HepG2 (cell line): Measurements from ENCODE around the gene TTC31. TPM values are rescaled to one million over a fixed set of nuclear protein-coding genes. Genes with fewer than 3 reads are reported as not detected.

Experiments
- ATAC-seq: fragments of 200-7000 bp; cut with Tn5 transposase; 3 replicates; pipeline ENCODE4 v1.9.1; 2020; ENCODE audit warnings: mild to moderate bottlenecking, moderate library complexity
- BruUV-seq: library from RNA; stranded (reverse); fragments of 400-500 nt; replicated peaks from 2 replicates; lab custom pipeline; 2021; lab: Mats Ljungman, UMichigan
- CTCF ChIA-PET: fragments of 300-600 bp; formaldehyde crosslinking; extraction: SDS; loops from one replicate; lab custom pipeline; 2021; ENCODE audit warnings: low total read pairs, inconsistent platforms, low intra/inter-chr PET ratio; lab: Yijun Ruan, JAX
- POLR2A ChIA-PET: fragments of 350-600 bp; sonication (Branson Sonifier 250); formaldehyde crosslinking; loops from one replicate; lab custom pipeline; 2020; ENCODE audit warnings: antibody characterized with exemption, inconsistent platforms; lab: Yijun Ruan, JAX
- DNase-seq: peaks from one replicate; pipeline ENCODE4 v3.0.0-alpha.2; 2015; ENCODE audit warnings: low spot score
- FAIRE-seq: peaks from 3 replicates; lab custom pipeline; 2011; peaks lifted over from hg19 to GRCh38; lab: Jason Lieb, UNC
- H2AFZ ChIP-seq: one replicate; pipeline ENCODE4 v1.6.1; 2011; ENCODE audit warnings: low read length, inconsistent platforms
- H3K27ac ChIP-seq: fragments of 300-600 bp; 3 replicates; pipeline ENCODE4 v1.8.0; 2011; ENCODE audit warnings: mixed run types, mild to moderate bottlenecking, mixed read lengths, low read length, inconsistent platforms; ENCODE audit not compliant: insufficient read depth; ENCODE audit errors: extremely low read length
- H3K27me3 ChIP-seq, 2 experiments: fragments of 200-600 bp in 1 of 2; 2 replicates in 1 of 2; 3 replicates in 1 of 2; pipeline versions ENCODE4 v1.6.0 to v1.8.0; 2011; ENCODE audit warnings: low read length in 2 of 2, mild to moderate bottlenecking in 2 of 2, moderate library complexity in 2 of 2, inconsistent platforms in 1 of 2; ENCODE audit not compliant: insufficient read depth in 2 of 2, control insufficient read depth in 1 of 2
- H3K36me3 ChIP-seq, 2 experiments: fragments of 200-600 bp in 1 of 2; replicated peaks in 1 of 2; 2 replicates in 1 of 2; 3 replicates in 1 of 2; pipeline versions ENCODE4 v1.5.1 to v1.8.0; 2011; ENCODE audit warnings: low read length in 2 of 2, inconsistent platforms in 1 of 2; ENCODE audit not compliant: insufficient read depth in 2 of 2, control insufficient read depth in 1 of 2
- H3K4me1 ChIP-seq: 2 replicates; pipeline ENCODE4 v1.5.1; 2012; ENCODE audit warnings: low read length, inconsistent platforms; ENCODE audit not compliant: insufficient read depth
- H3K4me2 ChIP-seq: 2 replicates; pipeline ENCODE4 v1.6.0; 2011; ENCODE audit warnings: low read depth, low read length, inconsistent platforms
- H3K4me3 ChIP-seq, 3 experiments: fragments of 200-600 bp in 1 of 3; sonication (generic), shearing (Covaris generic) in 1 of 3; replicated peaks in 1 of 3; 2 replicates each; pipeline ENCODE4 v1.5.1; 2011 to 2016; ENCODE audit warnings: low read length in 3 of 3, inconsistent platforms in 2 of 3, low read depth in 2 of 3, mild to moderate bottlenecking in 2 of 3, control low read depth in 1 of 3, mixed read lengths in 1 of 3; ENCODE audit not compliant: insufficient read depth in 1 of 3
- H3K79me2 ChIP-seq: one replicate; pipeline ENCODE4 v1.6.1; 2011; ENCODE audit warnings: low read length, inconsistent platforms; ENCODE audit not compliant: insufficient read depth
- H3K9ac ChIP-seq: 2 replicates; pipeline ENCODE4 v1.6.0; 2011; ENCODE audit warnings: mild to moderate bottlenecking, low read depth, low read length, inconsistent platforms; ENCODE audit not compliant: insufficient read depth
- H3K9me3 ChIP-seq: 2 replicates; pipeline ENCODE4 v1.5.1; 2012; ENCODE audit warnings: mild to moderate bottlenecking, low read length
- H4K20me1 ChIP-seq: 2 replicates; pipeline ENCODE4 v1.6.0; 2011; ENCODE audit warnings: inconsistent platforms, mild to moderate bottlenecking, low read length, moderate library complexity; ENCODE audit not compliant: insufficient read depth
- ADNP ChIP-seq: sonication (generic); formaldehyde crosslinking; IDR thresholded peaks from 2 replicates; pipeline ENCODE4 v1.4.0; 2020; ENCODE audit warnings: missing genetic modification reagents
- HNRNPL ChIP-seq: fragments of 200-400 bp; formaldehyde crosslinking; IDR thresholded peaks from 2 replicates; pipeline ENCODE4 v1.6.1; 2017; ENCODE audit warnings: mild to moderate bottlenecking, low read depth, low read length
- ISL2 ChIP-seq: sonication (generic); formaldehyde crosslinking; IDR thresholded peaks from 2 replicates; pipeline ENCODE4 v1.5.0; 2020; ENCODE audit warnings: missing genetic modification reagents
- NR0B2 ChIP-seq: sonication (generic); formaldehyde crosslinking; IDR thresholded peaks from 2 replicates; pipeline ENCODE4 v1.4.0; 2020; ENCODE audit warnings: mild to moderate bottlenecking, missing genetic modification reagents
- NR3C1 ChIP-seq: sonication (generic); formaldehyde crosslinking; IDR thresholded peaks from 2 replicates; pipeline ENCODE4 v1.4.0; 2020; ENCODE audit warnings: missing genetic modification reagents
- SP5 ChIP-seq: IDR thresholded peaks from 2 replicates; pipeline ENCODE4 v1.6.1; 2016; ENCODE audit warnings: low read depth, borderline replicate concordance
- TEAD2 ChIP-seq: sonication (generic); formaldehyde crosslinking; IDR thresholded peaks from 2 replicates; pipeline ENCODE4 v1.9.0; 2021; ENCODE audit warnings: missing genetic modification reagents
- ZBTB7A ChIP-seq: sonication (generic); formaldehyde crosslinking; IDR thresholded peaks from 2 replicates; pipeline ENCODE4 v1.8.0; 2022; ENCODE audit warnings: mild to moderate bottlenecking, missing genetic modification reagents
- ZC3H4 ChIP-seq: sonication (generic); formaldehyde crosslinking; IDR thresholded peaks from 2 replicates; pipeline ENCODE4 v1.4.0; 2020; ENCODE audit warnings: missing genetic modification reagents, borderline replicate concordance
- ZNF317 ChIP-seq: sonication (generic); formaldehyde crosslinking; IDR thresholded peaks from 2 replicates; pipeline ENCODE4 v1.5.0; 2020; ENCODE audit warnings: mild to moderate bottlenecking, missing genetic modification reagents
- WGBS: methylation state at CpG from one replicate; pipeline ENCODE4 v1.1.6; 2017; ENCODE audit warnings: low lambda C conversion rate; 5-methylcytosine and 5-hydroxymethylcytosine counted together
- in situ Hi-C: cut with HindIII; loops from 2 replicates; pipeline ENCODE4 v1.10.0; 2017; ENCODE audit warnings: low pct_unique_long_range_greater_than_20kb; ENCODE audit not compliant: extremely low pct_ligation_motif_present
- intact Hi-C: fragments of 100-400 bp; cut with micrococcal nuclease; formaldehyde crosslinking; loops from one replicate; pipeline ENCODE4 v1.10.0; 2022; ENCODE audit not compliant: unreplicated experiment
- polyA plus RNA-seq, 8 experiments: library from polyadenylated mRNA; depleted of rRNA in 3 of 8; stranded (reverse) in 7 of 8; unstranded in 1 of 8; fragments of >200 nt; fragmentation: Illumina TruSeq in 4 of 8; extraction: Trizol in 4 of 8; gene quantifications; 2 replicates each; pipeline versions ENCODE4 v1.2.1 to v1.2.3, GENCODE V29; 2011 to 2016; ENCODE audit warnings: low read depth in 4 of 8, missing spikeins in 1 of 8, mixed read lengths in 1 of 8; ENCODE audit not compliant: insufficient read depth in 1 of 8
- total RNA-seq, 5 experiments: library from RNA; depleted of rRNA; stranded (reverse); fragments of >200 nt; fragmentation: Illumina TruSeq; extraction: Trizol; gene quantifications; 2 replicates each; pipeline ENCODE4 v1.2.3, GENCODE V29; 2016; ENCODE audit warnings: low read depth in 1 of 5
- TF ChIP-seq, protein P1 (sequence below): IDR thresholded peaks from 2 replicates; pipeline ENCODE4 v1.6.1; 2016
- TF ChIP-seq, protein P2 (sequence below): sonication (generic); formaldehyde crosslinking; IDR thresholded peaks from 2 replicates; pipeline ENCODE4 v1.4.0; 2020; ENCODE audit warnings: mild to moderate bottlenecking, missing genetic modification reagents

Gene TTC31
- total and polyA plus RNA-seq, 2 of the 13 experiments (the other 11 are each of a cell fraction or from before 2014, with no cell fraction given), result 28.3 to 39.5 TPM

DNA sequence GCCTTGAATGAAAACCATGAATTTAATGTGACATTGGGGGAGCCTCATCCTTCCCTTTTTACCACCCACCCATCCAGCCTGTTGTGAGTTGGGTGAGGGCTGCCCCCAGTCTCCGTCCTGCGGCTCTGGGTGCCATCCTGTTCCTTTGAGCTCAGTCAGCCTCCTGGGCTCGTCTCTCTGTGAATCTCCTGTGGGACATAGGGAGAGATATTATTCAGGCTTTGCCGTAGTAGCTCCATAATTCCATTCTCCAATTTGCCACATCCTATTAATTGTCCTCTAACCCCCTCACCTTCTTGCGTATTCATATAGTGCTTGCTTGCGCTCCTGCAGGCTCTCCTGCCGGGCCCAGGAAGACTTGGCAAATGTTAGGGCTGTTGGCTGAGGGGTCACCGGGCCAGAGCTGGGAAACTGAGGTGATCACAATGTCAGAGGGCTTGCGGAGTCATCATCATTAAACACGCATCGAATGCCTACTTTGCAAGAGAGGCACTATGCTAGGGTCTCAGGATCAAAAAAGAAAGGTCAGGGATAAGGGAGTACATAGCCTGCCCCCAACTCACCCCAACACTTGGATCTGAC lies 43.9 kb downstream of the TTC31 start:
- POLR2A ChIA-PET, result interaction anchor here (0.6 to 5.4 kb wide), 20 partner anchors 9 to 406 kb away, joined by 3 to 135 read pairs (median 6); partner anchors contain the start of genes CCDC142, INO80B, LBX2 and MRPL53
- CTCF ChIA-PET, result no interaction called here
- Histone ChIP-seq H3K27me3 (no peaks in the 10 kb centered on the region; a peak in 1 of 5 replicates), H3K9ac (no peak overlapping the region), H3K4me1 (peaks cover 64% of the 10 kb centered on the region), H3K27ac (peak overlapping the region; percentile 11), H3K36me3 (peaks cover 21 to 40% of the 10 kb centered on the region in 2 experiments), H4K20me1 (no peaks in the 10 kb centered on the region), H3K4me2 (peak overlapping the region; percentile 100), H3K79me2 (peaks cover 50% of the 10 kb centered on the region), H2AFZ (no peak overlapping the region), H3K4me3 (no peak overlapping the region), H3K9me3 (no peaks in the 10 kb centered on the region)
- ATAC-seq, result no peak
- 98% methylated on average over 11 of the region's 11 CpGs for WGBS
- intact Hi-C loops, result no loop called here
- BruUV-seq, result no TSS peak
- DNase-seq, result no peak
- no peak for TF ChIP-seq TEAD2
- peak; percentile 97 for TF ChIP-seq ZNF317 (CRISPR knock-in tag)
- FAIRE-seq, result no peak
- in situ Hi-C loops, result no loop called here

GRCh38 chr2:74527741-74528140 lies 44.9 kb downstream of the TTC31 start:
- POLR2A ChIA-PET, result interaction anchor here (2.5 to 5.9 kb wide), 4 partner anchors 23 to 88 kb away, joined by 9 to 135 read pairs (median 84); partner anchors contain the start of genes CCDC142, LBX2, PCGF1 and TTC31
- WGBS, result 93% methylated on average over 9 of the region's 9 CpGs
- TSS peak; percentile 49 for BruUV-seq
- TF ChIP-seq NR0B2 (CRISPR knock-in tag) (no peak), SP5 (CRISPR knock-in tag) (no peak), NR3C1 (CRISPR knock-in tag) (no peak), ISL2 (CRISPR knock-in tag) (no peak), HNRNPL (no peak), ADNP (CRISPR knock-in tag) (no peak), ZBTB7A (CRISPR knock-in tag) (no peak), ZC3H4 (CRISPR knock-in tag) (no peak)
- TF ChIP-seq, protein P1, sequence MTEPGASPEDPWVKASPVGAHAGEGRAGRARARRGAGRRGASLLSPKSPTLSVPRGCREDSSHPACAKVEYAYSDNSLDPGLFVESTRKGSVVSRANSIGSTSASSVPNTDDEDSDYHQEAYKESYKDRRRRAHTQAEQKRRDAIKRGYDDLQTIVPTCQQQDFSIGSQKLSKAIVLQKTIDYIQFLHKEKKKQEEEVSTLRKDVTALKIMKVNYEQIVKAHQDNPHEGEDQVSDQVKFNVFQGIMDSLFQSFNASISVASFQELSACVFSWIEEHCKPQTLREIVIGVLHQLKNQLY (CRISPR knock-in tag), result no peak
- TF ChIP-seq, protein P2, sequence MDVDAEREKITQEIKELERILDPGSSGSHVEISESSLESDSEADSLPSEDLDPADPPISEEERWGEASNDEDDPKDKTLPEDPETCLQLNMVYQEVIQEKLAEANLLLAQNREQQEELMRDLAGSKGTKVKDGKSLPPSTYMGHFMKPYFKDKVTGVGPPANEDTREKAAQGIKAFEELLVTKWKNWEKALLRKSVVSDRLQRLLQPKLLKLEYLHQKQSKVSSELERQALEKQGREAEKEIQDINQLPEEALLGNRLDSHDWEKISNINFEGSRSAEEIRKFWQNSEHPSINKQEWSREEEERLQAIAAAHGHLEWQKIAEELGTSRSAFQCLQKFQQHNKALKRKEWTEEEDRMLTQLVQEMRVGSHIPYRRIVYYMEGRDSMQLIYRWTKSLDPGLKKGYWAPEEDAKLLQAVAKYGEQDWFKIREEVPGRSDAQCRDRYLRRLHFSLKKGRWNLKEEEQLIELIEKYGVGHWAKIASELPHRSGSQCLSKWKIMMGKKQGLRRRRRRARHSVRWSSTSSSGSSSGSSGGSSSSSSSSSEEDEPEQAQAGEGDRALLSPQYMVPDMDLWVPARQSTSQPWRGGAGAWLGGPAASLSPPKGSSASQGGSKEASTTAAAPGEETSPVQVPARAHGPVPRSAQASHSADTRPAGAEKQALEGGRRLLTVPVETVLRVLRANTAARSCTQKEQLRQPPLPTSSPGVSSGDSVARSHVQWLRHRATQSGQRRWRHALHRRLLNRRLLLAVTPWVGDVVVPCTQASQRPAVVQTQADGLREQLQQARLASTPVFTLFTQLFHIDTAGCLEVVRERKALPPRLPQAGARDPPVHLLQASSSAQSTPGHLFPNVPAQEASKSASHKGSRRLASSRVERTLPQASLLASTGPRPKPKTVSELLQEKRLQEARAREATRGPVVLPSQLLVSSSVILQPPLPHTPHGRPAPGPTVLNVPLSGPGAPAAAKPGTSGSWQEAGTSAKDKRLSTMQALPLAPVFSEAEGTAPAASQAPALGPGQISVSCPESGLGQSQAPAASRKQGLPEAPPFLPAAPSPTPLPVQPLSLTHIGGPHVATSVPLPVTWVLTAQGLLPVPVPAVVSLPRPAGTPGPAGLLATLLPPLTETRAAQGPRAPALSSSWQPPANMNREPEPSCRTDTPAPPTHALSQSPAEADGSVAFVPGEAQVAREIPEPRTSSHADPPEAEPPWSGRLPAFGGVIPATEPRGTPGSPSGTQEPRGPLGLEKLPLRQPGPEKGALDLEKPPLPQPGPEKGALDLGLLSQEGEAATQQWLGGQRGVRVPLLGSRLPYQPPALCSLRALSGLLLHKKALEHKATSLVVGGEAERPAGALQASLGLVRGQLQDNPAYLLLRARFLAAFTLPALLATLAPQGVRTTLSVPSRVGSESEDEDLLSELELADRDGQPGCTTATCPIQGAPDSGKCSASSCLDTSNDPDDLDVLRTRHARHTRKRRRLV (CRISPR knock-in tag), result no peak

More at GRCh38 chr2:74527741-74528140, 44.9 kb downstream of the TTC31 start:
- Histone ChIP-seq H2AFZ (no peak overlapping the region), H3K4me1 (peaks cover 69% of the 10 kb centered on the region), H3K4me3 (peak overlapping the region; percentile 84 to 100 (median 100); a peak in 2 of 6 replicates), H3K9me3 (no peaks in the 10 kb centered on the region), H3K36me3 (peaks cover 23 to 37% of the 10 kb centered on the region in 2 experiments), H3K4me2 (peak overlapping the region; percentile 94), H4K20me1 (no peaks in the 10 kb centered on the region), H3K27ac (peak overlapping the region; percentile 95), H3K79me2 (peaks cover 50% of the 10 kb centered on the region), H3K27me3 (no peaks in the 10 kb centered on the region; a peak in 1 of 5 replicates), H3K9ac (peak overlapping the region; percentile 99; the same call in 1 of the 2 replicates)
- CTCF ChIA-PET, result no interaction called here
- no peak for ATAC-seq
- DNase-seq, result no peak
- no peak for FAIRE-seq
- in situ Hi-C loops (no loop called here), intact Hi-C loops (loop anchor here (2.0 kb wide), 1 partner anchor 69 kb away; the partner anchor contains the start of gene WBP1)
